ENCODE measurements around the gene SYTL5.

SYTL5 gene

GRCh38 chrX:38028300-38028699 is 21.9 kb downstream of the SYTL5 start:
- no peak overlapping the region for H3K27ac ChIP-seq
- no peak for TF ChIP-seq ZFX (IDR thresholded peaks at IDR 0.05; ENCODE audit: borderline replicate concordance)
- no peak for TF ChIP-seq CTCF (IDR thresholded peaks at IDR 0.05)

GRCh38 chrX:38036466-38036865 is 30.1 kb downstream of the SYTL5 start:
- TF ChIP-seq ZFX (IDR thresholded peaks at IDR 0.05; ENCODE audit: borderline replicate concordance) (no peak), CTCF (IDR thresholded peaks at IDR 0.05) (no peak)
- H3K27ac ChIP-seq = no peak overlapping the region

- TF ChIP-seq CTCF (IDR thresholded peaks at IDR 0.05) = no peak
- no peak for TF ChIP-seq ZFX (IDR thresholded peaks at IDR 0.05; ENCODE audit: borderline replicate concordance)
- H3K27ac ChIP-seq = no peak overlapping the region
Observed at GRCh38 chrX:38038501-38038900, 32.1 kb downstream of the SYTL5 start.

- peak overlapping the region; percentile 47 for H3K27ac ChIP-seq
- no peak for TF ChIP-seq ZFX (IDR thresholded peaks at IDR 0.05; ENCODE audit: borderline replicate concordance)
- no peak for TF ChIP-seq CTCF (IDR thresholded peaks at IDR 0.05)
Observed at GRCh38 chrX:38041237-38041636, 34.9 kb downstream of the SYTL5 start.

- peak overlapping the region; percentile 78 for H3K27ac ChIP-seq
- TF ChIP-seq ZFX (IDR thresholded peaks at IDR 0.05; ENCODE audit: borderline replicate concordance) (no peak), CTCF (IDR thresholded peaks at IDR 0.05) (no peak)
Observed at GRCh38 chrX:38044701-38045100, 38.3 kb downstream of the SYTL5 start.

- peak overlapping the region; percentile 78 for H3K27ac ChIP-seq
- TF ChIP-seq ZFX (IDR thresholded peaks at IDR 0.05; ENCODE audit: borderline replicate concordance) (no peak), CTCF (IDR thresholded peaks at IDR 0.05) (no peak)
Observed at GRCh38 chrX:38045538-38046096, 39.3 kb downstream of the SYTL5 start.

GRCh38 chrX:38048886-38049285 is 42.5 kb downstream of the SYTL5 start:
- no peak overlapping the region for H3K27ac ChIP-seq
- TF ChIP-seq CTCF (IDR thresholded peaks at IDR 0.05) = no peak
- no peak for TF ChIP-seq ZFX (IDR thresholded peaks at IDR 0.05; ENCODE audit: borderline replicate concordance)
